ENCODE results near the gene TBX2.

DNA sequence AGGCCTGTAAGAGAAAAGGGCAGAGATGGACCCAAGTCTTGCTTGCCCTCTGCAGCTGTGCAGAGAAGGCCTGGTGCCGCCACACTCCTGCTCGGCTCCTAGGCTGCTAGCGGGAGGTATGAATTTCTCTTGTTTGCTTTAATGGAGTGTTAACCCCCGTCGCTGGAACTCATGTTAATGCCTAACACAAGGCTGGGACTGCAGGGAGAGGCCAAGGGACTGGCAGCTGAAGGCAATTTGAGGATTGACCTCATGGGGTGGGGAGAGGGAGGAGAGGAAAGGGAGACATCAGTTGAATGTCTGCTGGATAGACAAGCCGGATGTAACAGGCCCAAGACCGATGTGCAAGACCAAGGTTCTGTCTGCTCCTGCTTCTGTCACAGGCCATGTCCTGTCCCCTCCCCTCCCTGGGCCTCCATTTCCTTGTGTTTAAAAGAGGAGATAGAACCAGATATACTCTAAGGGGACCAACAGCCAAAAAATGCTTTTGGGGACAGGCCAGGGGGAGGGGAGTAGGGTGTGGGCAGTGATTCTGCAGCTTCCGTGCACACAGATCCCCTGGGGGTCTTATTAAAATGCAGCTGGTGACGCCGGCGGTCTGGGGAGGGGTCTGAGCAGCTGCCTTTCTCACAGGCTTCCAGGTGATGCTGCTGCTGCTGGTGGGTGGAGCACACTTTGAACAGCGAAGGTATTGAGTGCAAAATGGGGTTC lies 46.7 kb upstream of the TBX2 start:
- TF ChIP-seq, protein P1, sequence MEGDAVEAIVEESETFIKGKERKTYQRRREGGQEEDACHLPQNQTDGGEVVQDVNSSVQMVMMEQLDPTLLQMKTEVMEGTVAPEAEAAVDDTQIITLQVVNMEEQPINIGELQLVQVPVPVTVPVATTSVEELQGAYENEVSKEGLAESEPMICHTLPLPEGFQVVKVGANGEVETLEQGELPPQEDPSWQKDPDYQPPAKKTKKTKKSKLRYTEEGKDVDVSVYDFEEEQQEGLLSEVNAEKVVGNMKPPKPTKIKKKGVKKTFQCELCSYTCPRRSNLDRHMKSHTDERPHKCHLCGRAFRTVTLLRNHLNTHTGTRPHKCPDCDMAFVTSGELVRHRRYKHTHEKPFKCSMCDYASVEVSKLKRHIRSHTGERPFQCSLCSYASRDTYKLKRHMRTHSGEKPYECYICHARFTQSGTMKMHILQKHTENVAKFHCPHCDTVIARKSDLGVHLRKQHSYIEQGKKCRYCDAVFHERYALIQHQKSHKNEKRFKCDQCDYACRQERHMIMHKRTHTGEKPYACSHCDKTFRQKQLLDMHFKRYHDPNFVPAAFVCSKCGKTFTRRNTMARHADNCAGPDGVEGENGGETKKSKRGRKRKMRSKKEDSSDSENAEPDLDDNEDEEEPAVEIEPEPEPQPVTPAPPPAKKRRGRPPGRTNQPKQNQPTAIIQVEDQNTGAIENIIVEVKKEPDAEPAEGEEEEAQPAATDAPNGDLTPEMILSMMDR (conservative IDR thresholded peaks at IDR 0.05 in 1 of 2, IDR thresholded peaks at IDR 0.05 in 1 of 2; ENCODE audit: low read depth in 1 of 2, low read length in 2 of 2) = no peak
- no peak for TF ChIP-seq EZH2 (IDR thresholded peaks at IDR 0.05; ENCODE audit: low read length, missing control alignments)
